HL-60 (cell line): ENCODE measurements around the gene CSNK2B.

Source experiments
- DNase-seq, 2 experiments: peaks; one replicate each; pipeline ENCODE4 v3.0.0-alpha.2; 2010 to 2020; ENCODE audit warnings: low read depth in 1 of 2, low spot score in 1 of 2
- H3K27ac ChIP-seq: fragments of 250-450 bp; sonication (Bioruptor Pico); replicated peaks from 2 replicates; pipeline ENCODE4 v1.5.1; 2020; ENCODE audit warnings: mild to moderate bottlenecking, moderate library complexity
- H3K27me3 ChIP-seq: fragments of 250-450 bp; sonication (Bioruptor Pico); 2 replicates; pipeline ENCODE4 v1.5.1; 2021; ENCODE audit warnings: mild to moderate bottlenecking, moderate library complexity; ENCODE audit not compliant: insufficient read depth, poor library complexity, severe bottlenecking
- H3K4me3 ChIP-seq: replicated peaks from 2 replicates; pipeline ENCODE4 v1.5.1; 2011; ENCODE audit warnings: mild to moderate bottlenecking, control low read depth, low read length; ENCODE audit not compliant: insufficient read depth
- GABPA ChIP-seq: IDR thresholded peaks from 2 replicates; pipeline ENCODE4 v1.6.1; 2012; ENCODE audit warnings: low read depth
- POLR2AphosphoS5 ChIP-seq: IDR thresholded peaks from 2 replicates; pipeline ENCODE4 v1.6.1; 2012; ENCODE audit warnings: low read depth
- SPI1 ChIP-seq: IDR thresholded peaks from 2 replicates; pipeline ENCODE4 v1.6.1; 2012; ENCODE audit warnings: low read depth, mild to moderate bottlenecking, borderline replicate concordance
- TF ChIP-seq, protein P1 (sequence below): IDR thresholded peaks from 2 replicates; pipeline ENCODE4 v1.6.1; 2012; ENCODE audit warnings: low read depth; ENCODE audit not compliant: insufficient replicate concordance
- TF ChIP-seq, protein P2 (sequence below): IDR thresholded peaks from one replicate; pipeline ENCODE4 v1.5.1; 2011; ENCODE audit warnings: low read length, control low read depth, inconsistent platforms; ENCODE audit not compliant: insufficient read depth

CSNK2B gene

DNA sequence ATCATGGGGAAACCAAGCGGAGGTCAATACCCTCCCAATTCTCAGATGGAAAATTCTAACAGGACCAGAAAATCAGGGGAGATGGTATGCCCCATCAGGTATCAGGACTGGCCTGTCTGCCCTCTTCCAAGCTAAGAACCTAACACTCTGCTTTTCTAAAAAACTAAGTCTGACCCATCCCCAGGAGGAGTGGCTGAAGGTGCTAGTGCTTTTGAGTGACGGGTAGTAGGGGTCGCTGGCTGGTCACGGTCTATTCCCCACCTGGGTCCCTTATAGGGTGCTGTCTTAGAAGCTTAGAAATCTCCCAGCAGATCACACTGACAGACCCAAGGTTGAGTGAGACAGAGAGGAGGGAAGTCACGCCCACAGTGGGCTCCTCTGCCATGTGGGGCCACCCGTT, 27.7 kb downstream of the CSNK2B start:
- no peaks in the 10 kb centered on the region for H3K27me3 ChIP-seq
- H3K27ac ChIP-seq = no peak overlapping the region
- no peak for DNase-seq
- TF ChIP-seq POLR2AphosphoS5 (no peak), SPI1 (no peak), GABPA (no peak)
- TF ChIP-seq, protein P1, sequence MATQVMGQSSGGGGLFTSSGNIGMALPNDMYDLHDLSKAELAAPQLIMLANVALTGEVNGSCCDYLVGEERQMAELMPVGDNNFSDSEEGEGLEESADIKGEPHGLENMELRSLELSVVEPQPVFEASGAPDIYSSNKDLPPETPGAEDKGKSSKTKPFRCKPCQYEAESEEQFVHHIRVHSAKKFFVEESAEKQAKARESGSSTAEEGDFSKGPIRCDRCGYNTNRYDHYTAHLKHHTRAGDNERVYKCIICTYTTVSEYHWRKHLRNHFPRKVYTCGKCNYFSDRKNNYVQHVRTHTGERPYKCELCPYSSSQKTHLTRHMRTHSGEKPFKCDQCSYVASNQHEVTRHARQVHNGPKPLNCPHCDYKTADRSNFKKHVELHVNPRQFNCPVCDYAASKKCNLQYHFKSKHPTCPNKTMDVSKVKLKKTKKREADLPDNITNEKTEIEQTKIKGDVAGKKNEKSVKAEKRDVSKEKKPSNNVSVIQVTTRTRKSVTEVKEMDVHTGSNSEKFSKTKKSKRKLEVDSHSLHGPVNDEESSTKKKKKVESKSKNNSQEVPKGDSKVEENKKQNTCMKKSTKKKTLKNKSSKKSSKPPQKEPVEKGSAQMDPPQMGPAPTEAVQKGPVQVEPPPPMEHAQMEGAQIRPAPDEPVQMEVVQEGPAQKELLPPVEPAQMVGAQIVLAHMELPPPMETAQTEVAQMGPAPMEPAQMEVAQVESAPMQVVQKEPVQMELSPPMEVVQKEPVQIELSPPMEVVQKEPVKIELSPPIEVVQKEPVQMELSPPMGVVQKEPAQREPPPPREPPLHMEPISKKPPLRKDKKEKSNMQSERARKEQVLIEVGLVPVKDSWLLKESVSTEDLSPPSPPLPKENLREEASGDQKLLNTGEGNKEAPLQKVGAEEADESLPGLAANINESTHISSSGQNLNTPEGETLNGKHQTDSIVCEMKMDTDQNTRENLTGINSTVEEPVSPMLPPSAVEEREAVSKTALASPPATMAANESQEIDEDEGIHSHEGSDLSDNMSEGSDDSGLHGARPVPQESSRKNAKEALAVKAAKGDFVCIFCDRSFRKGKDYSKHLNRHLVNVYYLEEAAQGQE = no peak
- TF ChIP-seq, protein P2, sequence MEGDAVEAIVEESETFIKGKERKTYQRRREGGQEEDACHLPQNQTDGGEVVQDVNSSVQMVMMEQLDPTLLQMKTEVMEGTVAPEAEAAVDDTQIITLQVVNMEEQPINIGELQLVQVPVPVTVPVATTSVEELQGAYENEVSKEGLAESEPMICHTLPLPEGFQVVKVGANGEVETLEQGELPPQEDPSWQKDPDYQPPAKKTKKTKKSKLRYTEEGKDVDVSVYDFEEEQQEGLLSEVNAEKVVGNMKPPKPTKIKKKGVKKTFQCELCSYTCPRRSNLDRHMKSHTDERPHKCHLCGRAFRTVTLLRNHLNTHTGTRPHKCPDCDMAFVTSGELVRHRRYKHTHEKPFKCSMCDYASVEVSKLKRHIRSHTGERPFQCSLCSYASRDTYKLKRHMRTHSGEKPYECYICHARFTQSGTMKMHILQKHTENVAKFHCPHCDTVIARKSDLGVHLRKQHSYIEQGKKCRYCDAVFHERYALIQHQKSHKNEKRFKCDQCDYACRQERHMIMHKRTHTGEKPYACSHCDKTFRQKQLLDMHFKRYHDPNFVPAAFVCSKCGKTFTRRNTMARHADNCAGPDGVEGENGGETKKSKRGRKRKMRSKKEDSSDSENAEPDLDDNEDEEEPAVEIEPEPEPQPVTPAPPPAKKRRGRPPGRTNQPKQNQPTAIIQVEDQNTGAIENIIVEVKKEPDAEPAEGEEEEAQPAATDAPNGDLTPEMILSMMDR = no peak
- H3K4me3 ChIP-seq = no peak overlapping the region

DNA sequence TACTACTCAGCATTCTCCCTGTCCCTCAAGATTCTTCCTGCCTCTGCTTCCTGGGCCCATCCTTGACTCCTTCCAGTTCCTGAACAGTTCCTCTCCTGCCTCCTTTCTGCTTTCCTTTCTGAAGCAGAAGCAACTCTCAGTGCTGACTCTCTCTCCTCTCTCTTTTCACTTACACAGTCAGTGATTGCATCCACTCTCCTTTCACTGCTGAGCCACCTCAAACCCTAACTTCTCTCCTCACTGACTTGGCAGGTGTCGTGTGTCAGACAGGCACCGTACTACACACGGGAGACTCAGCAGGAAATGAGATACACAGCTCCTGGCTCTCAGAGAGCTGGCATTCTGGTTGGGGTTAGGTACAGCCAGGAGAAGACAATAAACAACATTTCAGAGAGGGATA, 31.7 kb downstream of the CSNK2B start:
- TF ChIP-seq GABPA = no peak
- TF ChIP-seq, protein P1 = no peak
- TF ChIP-seq, protein P2 = no peak
- TF ChIP-seq SPI1 = no peak
- no peak for TF ChIP-seq POLR2AphosphoS5
- DNase-seq = no peak
- Histone ChIP-seq H3K27ac (no peak overlapping the region), H3K27me3 (no peaks in the 10 kb centered on the region), H3K4me3 (no peak overlapping the region)

DNA sequence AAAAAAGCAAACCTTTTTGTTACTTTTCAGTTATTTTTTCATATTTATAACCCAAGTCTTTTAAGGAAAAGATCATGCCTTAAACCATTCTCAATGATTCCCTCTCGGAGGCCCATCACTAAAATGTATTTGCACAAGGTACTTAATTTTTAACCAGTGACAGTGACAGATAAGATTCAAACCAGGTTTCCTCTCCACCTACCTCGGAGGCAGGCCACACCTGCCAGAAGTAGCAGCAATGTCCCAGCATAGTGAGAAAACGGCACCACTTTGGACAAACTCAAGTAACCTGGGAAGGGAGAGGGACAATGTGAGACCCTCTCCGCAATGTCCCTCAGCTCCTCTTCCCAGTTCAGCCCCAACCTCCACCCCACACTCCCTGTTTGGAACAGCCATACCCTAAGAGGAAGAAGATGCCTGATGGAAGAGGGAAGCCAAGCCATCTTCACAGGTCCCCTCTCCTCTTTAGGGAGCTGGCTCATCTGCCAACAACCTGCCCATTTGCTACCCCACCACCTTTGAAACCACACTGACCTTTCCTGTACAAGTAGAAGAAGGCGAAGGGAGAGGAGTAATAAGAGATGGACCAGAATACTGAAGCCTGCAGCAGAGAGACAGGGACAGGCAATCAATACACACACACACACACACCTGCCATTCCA, 35.0 kb downstream of the CSNK2B start:
- TF ChIP-seq, protein P1 = no peak
- no peak for TF ChIP-seq GABPA
- no peak for TF ChIP-seq POLR2AphosphoS5
- TF ChIP-seq, protein P2 = no peak
- no peak for TF ChIP-seq SPI1
- H3K4me3 ChIP-seq = no peak overlapping the region

More for the DNA sequence above, 35.0 kb downstream of the CSNK2B start:
- no peak for DNase-seq
- no peaks in the 10 kb centered on the region for H3K27me3 ChIP-seq
- H3K27ac ChIP-seq = no peak overlapping the region
